Stomach smooth muscle (tissue), 2 donors: ENCODE data around the gene CCDC102B.

ENCODE experiments used
- H3K27ac ChIP-seq: one replicate; pipeline ENCODE4 v1.7.0; 2013; ENCODE audit warnings: mild to moderate bottlenecking, low read length, inconsistent platforms
- H3K27me3 ChIP-seq, 2 donors: one replicate each; pipeline ENCODE4 v1.7.0; 2013; ENCODE audit warnings: low read length in 2 of 2; ENCODE audit not compliant: insufficient read depth in 2 of 2, control insufficient read depth in 1 of 2
- H3K36me3 ChIP-seq, 2 donors: one replicate each; pipeline ENCODE4 v1.7.0; 2013; ENCODE audit warnings: low read length in 2 of 2; ENCODE audit not compliant: control insufficient read depth in 2 of 2, insufficient read depth in 2 of 2
- H3K4me1 ChIP-seq: one replicate; pipeline ENCODE4 v1.7.0; 2013; ENCODE audit warnings: low read length; ENCODE audit not compliant: control insufficient read depth, insufficient read depth
- H3K4me3 ChIP-seq, 2 donors: one replicate each; pipeline ENCODE4 v1.7.0; 2013; ENCODE audit warnings: low read length in 2 of 2
- H3K9ac ChIP-seq, 2 donors: one replicate each; pipeline ENCODE4 v1.7.0; 2013; ENCODE audit warnings: low read length in 2 of 2, mild to moderate bottlenecking in 1 of 2
- H3K9me3 ChIP-seq, 2 donors: one replicate each; pipeline ENCODE4 v1.7.0; 2013; ENCODE audit warnings: low read length in 2 of 2; ENCODE audit not compliant: control insufficient read depth in 2 of 2
- donor health status: healthy.
- donor health status: Pancreatic carcinoma.

Gene CCDC102B

DNA sequence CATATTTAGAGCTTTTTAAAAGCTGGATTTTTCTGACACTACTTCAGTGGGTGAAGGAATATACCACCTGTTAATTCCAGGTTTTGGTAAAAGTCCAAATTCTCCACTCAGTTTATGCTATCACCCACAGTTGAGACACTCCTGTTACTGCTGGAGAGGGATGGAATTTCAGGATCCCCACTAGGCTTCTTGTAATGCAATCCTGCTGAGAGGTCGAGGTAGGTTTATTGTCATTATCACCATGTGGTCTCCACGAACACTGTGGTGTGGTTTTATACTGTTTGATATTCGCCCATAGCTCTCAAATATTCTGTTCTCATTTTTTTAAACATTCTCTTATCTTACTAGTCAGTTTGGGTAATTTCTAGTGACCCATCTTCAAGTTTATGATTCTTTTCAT, 167.9 kb downstream of the CCDC102B start:
- Histone ChIP-seq H3K36me3 (no peaks in the 10 kb centered on the region), H3K4me3 (no peak overlapping the region), H3K4me1 (no peaks in the 10 kb centered on the region), H3K27me3 (no peaks in the 10 kb centered on the region), H3K27ac (no peak overlapping the region), H3K9ac (no peak overlapping the region), H3K9me3 (no peaks in the 10 kb centered on the region)

- Histone ChIP-seq H3K27me3 (no peaks in the 10 kb centered on the region), H3K27ac (no peak overlapping the region), H3K9ac (no peak overlapping the region), H3K9me3 (no peaks in the 10 kb centered on the region), H3K4me3 (no peak overlapping the region), H3K36me3 (no peaks in the 10 kb centered on the region), H3K4me1 (no peaks in the 10 kb centered on the region)
Observed at GRCh38 chr18:68969027-68969426, 171.1 kb downstream of the CCDC102B start.

GRCh38 chr18:68972176-68972575, 174.3 kb downstream of the CCDC102B start:
- H3K9me3 ChIP-seq = no peaks in the 10 kb centered on the region
- H3K4me1 ChIP-seq = no peaks in the 10 kb centered on the region
- H3K9ac ChIP-seq = no peak overlapping the region
- no peaks in the 10 kb centered on the region for H3K36me3 ChIP-seq
- no peak overlapping the region for H3K27ac ChIP-seq
- no peak overlapping the region for H3K4me3 ChIP-seq
- H3K27me3 ChIP-seq = no peaks in the 10 kb centered on the region

DNA sequence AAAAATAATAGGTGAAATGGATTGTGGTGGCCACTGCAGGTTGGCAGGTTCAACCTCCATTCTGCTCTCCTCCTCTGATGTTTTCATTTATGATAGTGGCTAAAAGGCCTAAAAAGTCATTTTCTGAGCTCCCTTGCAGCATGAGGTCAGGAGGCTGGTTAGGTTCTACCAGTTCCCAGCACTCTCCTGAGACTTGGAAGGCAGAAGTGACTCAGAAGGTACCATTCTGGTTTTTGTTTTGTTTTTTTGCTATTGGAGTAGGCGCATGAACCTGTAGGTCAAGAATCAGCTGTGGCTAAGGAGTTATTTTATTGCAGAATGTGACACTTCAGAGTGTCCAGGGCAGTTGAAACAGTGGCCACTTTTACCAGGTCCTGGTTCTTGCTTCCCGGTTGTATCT, 181.9 kb downstream of the CCDC102B start:
- Histone ChIP-seq H3K36me3 (no peaks in the 10 kb centered on the region), H3K9ac (no peak overlapping the region), H3K27ac (no peak overlapping the region), H3K4me1 (no peaks in the 10 kb centered on the region), H3K9me3 (peaks cover 0 to 2% of the 10 kb centered on the region in 2 donors), H3K4me3 (no peak overlapping the region), H3K27me3 (no peaks in the 10 kb centered on the region)

DNA sequence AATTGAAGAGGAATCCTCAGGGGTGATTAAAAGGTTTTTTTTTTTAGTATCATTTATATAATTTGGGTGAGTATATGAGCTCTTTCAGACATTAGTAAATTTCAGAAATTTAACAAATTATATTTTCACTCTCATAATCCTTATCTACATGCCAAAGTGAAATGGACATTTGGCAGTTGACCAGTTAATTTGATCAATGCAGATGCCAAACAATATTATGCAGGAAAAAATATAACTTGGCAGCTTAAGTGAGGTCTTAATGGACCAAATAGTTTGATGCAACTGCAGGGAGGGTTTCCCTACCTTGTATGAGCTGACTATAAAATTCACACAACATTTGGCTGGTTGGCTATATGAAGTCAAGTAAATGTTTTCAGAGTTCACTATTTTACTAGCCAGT, 185.2 kb downstream of the CCDC102B start:
- Histone ChIP-seq H3K4me1 (no peaks in the 10 kb centered on the region), H3K9ac (no peak overlapping the region), H3K27ac (no peak overlapping the region), H3K27me3 (no peaks in the 10 kb centered on the region), H3K9me3 (peaks cover 2 to 8% of the 10 kb centered on the region in 2 donors), H3K4me3 (no peak overlapping the region), H3K36me3 (no peaks in the 10 kb centered on the region)

GRCh38 chr18:68984342-68984741, 186.5 kb downstream of the CCDC102B start:
- H3K9ac ChIP-seq = no peak overlapping the region
- no peaks in the 10 kb centered on the region for H3K4me1 ChIP-seq
- no peaks in the 10 kb centered on the region for H3K27me3 ChIP-seq
- no peaks in the 10 kb centered on the region for H3K36me3 ChIP-seq
- H3K27ac ChIP-seq = no peak overlapping the region
- peaks cover 2 to 8% of the 10 kb centered on the region in 2 donors for H3K9me3 ChIP-seq
- no peak overlapping the region for H3K4me3 ChIP-seq

DNA sequence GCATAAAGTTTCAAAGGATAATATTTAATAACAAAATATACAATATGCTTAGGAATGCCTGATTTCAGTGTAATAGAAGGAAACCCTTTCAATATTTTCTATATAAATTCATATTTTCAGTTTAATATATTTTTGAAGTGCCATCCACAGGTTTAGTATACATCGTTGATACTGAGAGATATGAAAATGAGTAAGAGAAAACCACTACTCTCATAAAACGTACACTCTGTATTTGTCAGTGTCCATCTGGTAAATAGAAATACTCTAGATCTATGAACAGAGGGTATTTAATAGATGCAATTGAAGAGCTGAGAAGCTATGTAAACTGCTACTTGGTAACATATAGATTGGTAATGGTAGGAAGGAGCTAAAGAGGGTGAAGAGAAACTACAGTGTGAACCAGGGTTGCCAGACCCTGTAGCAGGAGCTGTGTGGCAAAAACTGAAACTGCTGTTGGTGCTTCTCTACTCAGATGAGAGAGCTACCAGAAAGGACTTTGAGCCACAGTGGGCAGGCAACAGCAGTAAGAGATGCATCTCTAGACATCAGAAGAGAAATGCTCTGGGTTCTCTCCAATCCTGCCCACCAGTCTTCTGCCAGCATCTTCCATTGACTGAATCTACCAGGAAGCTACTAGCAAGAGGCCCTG, 187.4 kb downstream of the CCDC102B start:
- H3K4me1 ChIP-seq = no peaks in the 10 kb centered on the region
- H3K27ac ChIP-seq = no peak overlapping the region
- no peaks in the 10 kb centered on the region for H3K36me3 ChIP-seq
- no peaks in the 10 kb centered on the region for H3K27me3 ChIP-seq
- H3K9ac ChIP-seq = no peak overlapping the region
- peaks cover 2 to 8% of the 10 kb centered on the region in 2 donors for H3K9me3 ChIP-seq
- H3K4me3 ChIP-seq = no peak overlapping the region

GRCh38 chr18:68991286-68991685, 193.4 kb downstream of the CCDC102B start:
- Histone ChIP-seq H3K9ac (no peak overlapping the region), H3K27ac (no peak overlapping the region), H3K9me3 (peaks cover 0 to 6% of the 10 kb centered on the region in 2 donors), H3K4me3 (no peak overlapping the region), H3K36me3 (no peaks in the 10 kb centered on the region), H3K27me3 (no peaks in the 10 kb centered on the region), H3K4me1 (no peaks in the 10 kb centered on the region)

DNA sequence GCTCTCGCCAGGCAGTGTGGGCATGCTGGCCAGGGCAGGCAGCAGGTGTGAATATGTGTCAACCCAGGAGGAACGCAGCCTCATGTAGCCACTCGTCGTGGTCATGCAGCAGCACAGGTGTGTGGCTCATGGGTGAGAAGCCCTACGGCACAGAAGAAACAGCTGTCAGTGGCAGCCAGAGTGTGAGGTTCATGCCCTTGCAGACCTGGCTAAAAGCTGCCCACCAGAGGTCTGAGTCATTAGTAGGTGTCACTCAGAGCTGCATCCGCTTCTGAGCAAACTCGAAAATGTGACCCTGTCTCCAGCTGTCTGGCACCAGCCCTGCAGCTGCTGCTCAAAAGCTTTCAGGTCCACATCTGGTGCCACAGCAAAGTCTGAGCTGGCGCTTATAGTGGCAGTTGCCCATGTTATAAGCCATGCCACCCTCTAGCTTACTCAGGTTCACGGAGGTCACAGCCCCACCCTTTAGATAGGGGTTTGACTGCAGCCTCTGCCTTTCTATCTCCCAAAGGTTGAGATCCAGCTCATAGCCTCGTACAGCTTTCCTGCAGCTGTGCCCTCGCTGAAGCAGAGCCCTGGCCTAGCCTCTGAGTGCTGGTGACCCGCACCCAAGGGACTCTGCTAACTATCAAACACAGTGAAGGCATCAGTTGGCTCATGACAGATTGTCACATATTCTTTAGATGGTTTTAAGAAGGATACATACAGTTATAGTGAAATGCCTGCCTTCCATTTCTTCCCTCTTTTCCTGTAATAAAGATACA, 195.0 kb downstream of the CCDC102B start:
- no peak overlapping the region for H3K9ac ChIP-seq
- no peaks in the 10 kb centered on the region for H3K9me3 ChIP-seq
- no peaks in the 10 kb centered on the region for H3K27me3 ChIP-seq

DNA sequence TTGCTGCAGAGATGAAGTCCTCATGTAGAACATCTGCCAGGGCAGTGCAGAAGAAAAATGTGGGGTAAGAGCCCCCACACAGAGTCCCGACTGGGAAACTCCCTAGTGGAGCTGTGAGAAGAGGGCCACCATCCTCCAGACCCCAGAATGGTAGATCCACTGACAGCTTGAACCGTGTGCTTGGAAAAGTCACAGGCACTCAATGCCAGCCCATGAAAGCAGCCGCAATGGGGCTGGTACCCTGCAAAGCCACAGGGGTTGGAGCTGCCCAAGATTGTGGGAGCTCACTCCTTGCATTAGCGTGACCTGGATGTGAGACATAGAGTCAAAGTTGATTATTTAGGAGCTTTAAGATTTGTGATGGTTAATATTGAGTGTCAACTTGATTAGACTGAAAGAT, 197.8 kb downstream of the CCDC102B start:
- H3K27me3 ChIP-seq = no peaks in the 10 kb centered on the region
- H3K9ac ChIP-seq = no peak overlapping the region
- no peaks in the 10 kb centered on the region for H3K36me3 ChIP-seq
- no peak overlapping the region for H3K4me3 ChIP-seq
- no peaks in the 10 kb centered on the region for H3K4me1 ChIP-seq
- no peaks in the 10 kb centered on the region for H3K9me3 ChIP-seq
- no peak overlapping the region for H3K27ac ChIP-seq

More for the DNA sequence above, 195.0 kb downstream of the CCDC102B start:
- H3K4me3 ChIP-seq = no peak overlapping the region
- H3K36me3 ChIP-seq = no peaks in the 10 kb centered on the region
- no peaks in the 10 kb centered on the region for H3K4me1 ChIP-seq
- no peak overlapping the region for H3K27ac ChIP-seq

- H3K4me3 ChIP-seq = no peak overlapping the region
- H3K27me3 ChIP-seq = no peaks in the 10 kb centered on the region
- H3K36me3 ChIP-seq = no peaks in the 10 kb centered on the region
- H3K27ac ChIP-seq = no peak overlapping the region
- no peaks in the 10 kb centered on the region for H3K4me1 ChIP-seq
- H3K9ac ChIP-seq = no peak overlapping the region
- no peaks in the 10 kb centered on the region for H3K9me3 ChIP-seq
Observed at GRCh38 chr18:68997845-68998244, 200.0 kb downstream of the CCDC102B start.
